Omental fat pad (tissue), 4 donors: ENCODE results near the gene POU2F1. TPM values are rescaled to one million over a fixed set of nuclear protein-coding genes. Genes with fewer than 3 reads are reported as not detected.
"Not testable (repeated sequence)": the region's sequence is repeated elsewhere in the genome, so short reads cannot be mapped to it uniquely, and the experiment has no call there.

Experiments
- ATAC-seq: fragments of 150-250 bp; one replicate; pipeline ENCODE4 v1.9.1; 2016; ENCODE audit warnings: mild to moderate bottlenecking, moderate library complexity; ENCODE audit not compliant: low FRiP score
- DNase-seq: peaks from one replicate; pipeline ENCODE4 v3.0.0-alpha.2; 2019; ENCODE audit warnings: low spot score
- total RNA-seq, 4 donors: library from RNA; depleted of rRNA; stranded (reverse); fragments of >200 nt; gene quantifications; one replicate each; pipeline ENCODE4 v1.1.0, GENCODE V29; 2016
- TF ChIP-seq, protein P1 (sequence below), 3 donors: fragments of 450-650 bp; IDR thresholded peaks; one replicate each; pipeline ENCODE4 v1.5.1; 2016 to 2017; ENCODE audit warnings: antibody characterized with exemption in 3 of 3, mild to moderate bottlenecking in 3 of 3, moderate library complexity in 2 of 3

POU2F1 gene
- total RNA-seq, 4 donors from 2014 or later = 10.3 to 18.9 (median 13.5) TPM

DNA sequence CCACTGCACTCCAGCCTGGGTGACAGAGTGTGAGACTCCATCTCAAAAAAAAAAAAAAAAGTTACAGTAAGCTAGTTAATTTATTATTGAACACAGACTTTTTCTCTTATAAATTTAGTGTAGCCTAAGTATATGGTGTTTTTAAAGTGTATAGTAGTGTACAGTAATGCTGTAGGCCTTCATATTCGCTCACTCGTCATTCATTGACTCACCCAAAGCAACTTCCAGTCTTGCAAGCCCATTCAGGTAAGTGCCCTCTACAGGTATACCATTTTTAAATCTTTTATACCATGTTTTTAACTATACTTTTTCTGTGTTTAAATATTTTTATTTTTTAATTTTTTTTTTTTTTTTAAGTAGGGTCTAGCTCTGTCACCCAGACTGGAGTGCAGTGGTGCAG is 12.1 kb downstream of the POU2F1 start:
- TF ChIP-seq, protein P1, sequence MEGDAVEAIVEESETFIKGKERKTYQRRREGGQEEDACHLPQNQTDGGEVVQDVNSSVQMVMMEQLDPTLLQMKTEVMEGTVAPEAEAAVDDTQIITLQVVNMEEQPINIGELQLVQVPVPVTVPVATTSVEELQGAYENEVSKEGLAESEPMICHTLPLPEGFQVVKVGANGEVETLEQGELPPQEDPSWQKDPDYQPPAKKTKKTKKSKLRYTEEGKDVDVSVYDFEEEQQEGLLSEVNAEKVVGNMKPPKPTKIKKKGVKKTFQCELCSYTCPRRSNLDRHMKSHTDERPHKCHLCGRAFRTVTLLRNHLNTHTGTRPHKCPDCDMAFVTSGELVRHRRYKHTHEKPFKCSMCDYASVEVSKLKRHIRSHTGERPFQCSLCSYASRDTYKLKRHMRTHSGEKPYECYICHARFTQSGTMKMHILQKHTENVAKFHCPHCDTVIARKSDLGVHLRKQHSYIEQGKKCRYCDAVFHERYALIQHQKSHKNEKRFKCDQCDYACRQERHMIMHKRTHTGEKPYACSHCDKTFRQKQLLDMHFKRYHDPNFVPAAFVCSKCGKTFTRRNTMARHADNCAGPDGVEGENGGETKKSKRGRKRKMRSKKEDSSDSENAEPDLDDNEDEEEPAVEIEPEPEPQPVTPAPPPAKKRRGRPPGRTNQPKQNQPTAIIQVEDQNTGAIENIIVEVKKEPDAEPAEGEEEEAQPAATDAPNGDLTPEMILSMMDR (IDR thresholded peaks at IDR 0.05) = no peak
- ATAC-seq (no peak), DNase-seq (no peak)

DNA sequence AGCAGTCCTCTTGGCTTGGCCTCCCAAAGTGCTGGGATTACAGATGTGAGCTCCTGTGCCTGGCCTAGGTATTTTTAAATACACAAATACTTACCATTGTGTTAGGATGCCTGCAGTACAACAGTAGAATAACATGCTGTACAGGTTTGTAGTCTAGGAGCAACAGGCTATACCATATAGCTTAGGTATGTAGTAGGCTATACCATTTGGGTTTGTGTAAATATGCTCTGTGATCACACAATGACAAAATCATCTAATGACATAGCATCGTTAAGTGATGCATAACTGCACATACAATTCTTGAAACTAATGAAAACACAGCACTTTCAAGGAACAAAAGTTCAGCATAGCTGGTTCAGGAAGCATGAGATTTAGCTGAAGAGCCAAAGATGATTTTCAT is 12.7 kb downstream of the POU2F1 start:
- ATAC-seq = no peak

DNA sequence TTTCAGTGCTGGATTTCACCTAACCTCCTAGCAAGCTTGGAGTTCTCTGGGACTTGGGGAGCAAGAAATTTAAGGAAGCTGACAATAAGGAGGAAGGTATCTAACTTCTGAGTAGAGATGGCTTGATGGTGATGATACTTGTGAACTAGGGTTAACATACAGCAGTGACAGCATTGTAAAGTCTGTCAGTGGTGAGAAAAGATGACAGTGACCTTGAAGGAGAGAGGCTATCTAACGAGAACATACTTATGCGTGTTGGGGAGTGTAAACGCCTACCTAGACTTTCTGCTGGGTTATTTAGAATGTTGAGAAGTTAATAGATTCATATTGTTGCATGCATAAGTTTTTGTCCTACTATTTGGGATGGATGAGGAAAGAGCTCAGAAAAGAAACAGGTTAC is 16.3 kb downstream of the POU2F1 start:
- no peak for ATAC-seq
- TF ChIP-seq, protein P1 (IDR thresholded peaks at IDR 0.05) = no peak
- DNase-seq = no peak

More for the DNA sequence above, 12.7 kb downstream of the POU2F1 start:
- DNase-seq = no peak
- TF ChIP-seq, protein P1 (IDR thresholded peaks at IDR 0.05) = no peak

DNA sequence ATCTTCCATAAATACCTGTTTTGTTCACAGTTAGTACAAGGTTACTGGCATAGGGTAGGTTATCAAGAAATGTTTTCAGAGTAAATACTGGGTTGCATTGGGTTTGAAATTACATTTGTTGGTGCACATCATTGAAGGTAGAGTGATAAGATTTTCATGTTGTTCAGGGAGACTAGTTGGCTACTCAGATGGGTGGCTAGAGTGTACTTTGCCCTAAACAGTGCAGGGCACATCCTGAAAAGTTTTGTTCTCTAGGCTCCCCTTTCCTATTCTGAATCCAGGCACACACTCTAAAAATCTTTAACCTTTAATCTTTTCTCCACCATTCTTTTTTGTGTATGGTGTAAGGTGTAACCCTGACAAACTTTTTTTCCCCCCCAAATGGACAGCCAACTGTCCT is 18.0 kb downstream of the POU2F1 start:
- TF ChIP-seq, protein P1 (IDR thresholded peaks at IDR 0.05) = no peak
- DNase-seq = no peak
- no peak for ATAC-seq

- no peak for DNase-seq
- TF ChIP-seq, protein P1 (IDR thresholded peaks at IDR 0.05) = no peak
Observed at GRCh38 chr1:167239257-167239656, 18.6 kb downstream of the POU2F1 start.

GRCh38 chr1:167244244-167244643 is 23.6 kb downstream of the POU2F1 start:
- DNase-seq (no peak), ATAC-seq (no peak)
- TF ChIP-seq, protein P1 (IDR thresholded peaks at IDR 0.05) = no peak

More at GRCh38 chr1:167239257-167239656, 18.6 kb downstream of the POU2F1 start:
- no peak for ATAC-seq

GRCh38 chr1:167245168-167245567 is 24.5 kb downstream of the POU2F1 start:
- not testable (repeated sequence) for DNase-seq, ATAC-seq

DNA sequence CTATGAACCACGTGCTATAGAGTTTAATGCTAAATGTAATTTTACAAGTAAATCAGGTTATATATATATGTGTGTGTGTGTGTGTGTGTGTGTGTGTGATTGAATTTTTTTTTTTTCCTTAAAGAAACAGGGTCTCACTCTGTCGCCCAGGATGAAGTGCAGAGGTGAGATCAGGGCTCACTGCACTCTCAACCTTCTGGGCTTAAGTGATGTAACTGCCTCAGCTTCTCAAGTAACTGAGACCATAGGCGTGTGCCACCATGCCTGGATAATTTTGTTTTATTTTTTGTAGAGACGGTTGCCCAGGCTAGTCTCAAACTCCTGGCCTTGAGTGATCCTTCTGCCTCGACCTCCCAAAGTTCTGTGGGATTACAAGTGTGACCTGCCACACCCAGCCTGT is 26.3 kb downstream of the POU2F1 start:
- no peak for DNase-seq
- no peak for ATAC-seq
- TF ChIP-seq, protein P1 (IDR thresholded peaks at IDR 0.05) = no peak
